Thyroid gland (tissue), 4 donors: ENCODE data around the gene NKX1-1. TPM values are rescaled to one million over a fixed set of nuclear protein-coding genes. Genes with fewer than 3 reads are reported as not detected.

ENCODE experiments used
- DNase-seq, 2 donors: peaks; one replicate each; pipeline ENCODE4 v3.0.0-alpha.2; 2019
- H3K27ac ChIP-seq, 3 donors: fragments of 200-600 bp; sonication (generic); 1 replicate in 2 of 3; 2 replicates in 1 of 3; pipeline ENCODE4 v1.5.1; 2016 to 2019; ENCODE audit warnings: mild to moderate bottlenecking in 1 of 3, moderate library complexity in 1 of 3
- H3K27me3 ChIP-seq: fragments of 200-600 bp; sonication (generic); one replicate; pipeline ENCODE4 v1.5.1; 2019
- H3K36me3 ChIP-seq, 2 donors: fragments of 200-600 bp; sonication (generic); one replicate each; pipeline ENCODE4 v1.5.1; 2016 to 2019
- H3K4me1 ChIP-seq, 2 donors: fragments of 200-600 bp; sonication (generic); one replicate each; pipeline ENCODE4 v1.5.1; 2017 to 2019
- H3K4me3 ChIP-seq, 3 donors: fragments of 200-600 bp; sonication (generic); replicated peaks in 1 of 3; 1 replicate in 2 of 3; 2 replicates in 1 of 3; pipeline ENCODE4 v1.5.1; 2016; ENCODE audit warnings: mild to moderate bottlenecking in 1 of 3
- H3K9me3 ChIP-seq: fragments of 200-600 bp; sonication (generic); one replicate; pipeline ENCODE4 v1.5.1; 2017
- POLR2A ChIP-seq, 2 donors: fragments of 450-650 bp; IDR thresholded peaks; one replicate each; pipeline ENCODE4 v1.6.1; 2017; ENCODE audit warnings: antibody characterized with exemption in 2 of 2, mild to moderate bottlenecking in 2 of 2, moderate library complexity in 1 of 2
- WGBS, 2 donors: methylation state at CpG; one replicate each; pipeline ENCODE4 v1.1.5; 2017; 5-methylcytosine and 5-hydroxymethylcytosine counted together
- intact Hi-C: fragments of 100-400 bp; cut with DNase I; formaldehyde crosslinking; loops from one replicate; pipeline ENCODE4 v1.15.1; 2023
- total RNA-seq, 4 donors: library from RNA; depleted of rRNA; stranded (reverse); fragments of >200 nt; gene quantifications; one replicate each; pipeline ENCODE4 v1.2.3, GENCODE V29; 2016
- TF ChIP-seq, protein P1 (sequence below), 6 experiments: fragments of 200-600 bp in 3 of 6; fragments of 450-650 bp in 3 of 6; sonication (generic) in 3 of 6; IDR thresholded peaks; one replicate each; pipeline ENCODE4 v1.5.1; 2016 to 2019; ENCODE audit warnings: antibody characterized with exemption in 6 of 6, mild to moderate bottlenecking in 2 of 6, inconsistent platforms in 1 of 6, moderate library complexity in 1 of 6

NKX1-1 gene
- total RNA-seq, 4 donors from 2014 or later = not detected

- H3K27ac ChIP-seq = no peak overlapping the region
- WGBS, 2 donors = 4 to 10% methylated on average over 4 to 12 of the region's 90 CpGs
- H3K9me3 ChIP-seq = no peaks in the 10 kb centered on the region
- no peak for DNase-seq
- H3K27me3 ChIP-seq = peaks cover 46% of the 10 kb centered on the region
- intact Hi-C loops = no loop called here
- TF ChIP-seq, protein P1, sequence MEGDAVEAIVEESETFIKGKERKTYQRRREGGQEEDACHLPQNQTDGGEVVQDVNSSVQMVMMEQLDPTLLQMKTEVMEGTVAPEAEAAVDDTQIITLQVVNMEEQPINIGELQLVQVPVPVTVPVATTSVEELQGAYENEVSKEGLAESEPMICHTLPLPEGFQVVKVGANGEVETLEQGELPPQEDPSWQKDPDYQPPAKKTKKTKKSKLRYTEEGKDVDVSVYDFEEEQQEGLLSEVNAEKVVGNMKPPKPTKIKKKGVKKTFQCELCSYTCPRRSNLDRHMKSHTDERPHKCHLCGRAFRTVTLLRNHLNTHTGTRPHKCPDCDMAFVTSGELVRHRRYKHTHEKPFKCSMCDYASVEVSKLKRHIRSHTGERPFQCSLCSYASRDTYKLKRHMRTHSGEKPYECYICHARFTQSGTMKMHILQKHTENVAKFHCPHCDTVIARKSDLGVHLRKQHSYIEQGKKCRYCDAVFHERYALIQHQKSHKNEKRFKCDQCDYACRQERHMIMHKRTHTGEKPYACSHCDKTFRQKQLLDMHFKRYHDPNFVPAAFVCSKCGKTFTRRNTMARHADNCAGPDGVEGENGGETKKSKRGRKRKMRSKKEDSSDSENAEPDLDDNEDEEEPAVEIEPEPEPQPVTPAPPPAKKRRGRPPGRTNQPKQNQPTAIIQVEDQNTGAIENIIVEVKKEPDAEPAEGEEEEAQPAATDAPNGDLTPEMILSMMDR (IDR thresholded peaks at IDR 0.05) = no peak
- no peak for TF ChIP-seq POLR2A (IDR thresholded peaks at IDR 0.05)
- H3K4me3 ChIP-seq = no peak overlapping the region
- peaks cover 0 to 10% of the 10 kb centered on the region in 2 donors for H3K4me1 ChIP-seq
- H3K36me3 ChIP-seq = no peaks in the 10 kb centered on the region
Measured at GRCh38 chr4:1405636-1406393, 427 bp downstream of the NKX1-1 start.

- no peak for TF ChIP-seq POLR2A (IDR thresholded peaks at IDR 0.05)
- TF ChIP-seq, protein P1 (IDR thresholded peaks at IDR 0.05) = no peak
- Histone ChIP-seq H3K4me1 (peaks cover 0 to 10% of the 10 kb centered on the region in 2 donors), H3K9me3 (no peaks in the 10 kb centered on the region), H3K27me3 (peaks cover 46% of the 10 kb centered on the region), H3K4me3 (no peak overlapping the region), H3K36me3 (no peaks in the 10 kb centered on the region), H3K27ac (no peak overlapping the region)
- WGBS, 2 donors = 4 to 5% methylated on average over 20 to 26 of the region's 26 CpGs
- no peak for DNase-seq
- intact Hi-C loops = no loop called here
Measured at GRCh38 chr4:1405254-1405635, 997 bp downstream of the NKX1-1 start.

DNA sequence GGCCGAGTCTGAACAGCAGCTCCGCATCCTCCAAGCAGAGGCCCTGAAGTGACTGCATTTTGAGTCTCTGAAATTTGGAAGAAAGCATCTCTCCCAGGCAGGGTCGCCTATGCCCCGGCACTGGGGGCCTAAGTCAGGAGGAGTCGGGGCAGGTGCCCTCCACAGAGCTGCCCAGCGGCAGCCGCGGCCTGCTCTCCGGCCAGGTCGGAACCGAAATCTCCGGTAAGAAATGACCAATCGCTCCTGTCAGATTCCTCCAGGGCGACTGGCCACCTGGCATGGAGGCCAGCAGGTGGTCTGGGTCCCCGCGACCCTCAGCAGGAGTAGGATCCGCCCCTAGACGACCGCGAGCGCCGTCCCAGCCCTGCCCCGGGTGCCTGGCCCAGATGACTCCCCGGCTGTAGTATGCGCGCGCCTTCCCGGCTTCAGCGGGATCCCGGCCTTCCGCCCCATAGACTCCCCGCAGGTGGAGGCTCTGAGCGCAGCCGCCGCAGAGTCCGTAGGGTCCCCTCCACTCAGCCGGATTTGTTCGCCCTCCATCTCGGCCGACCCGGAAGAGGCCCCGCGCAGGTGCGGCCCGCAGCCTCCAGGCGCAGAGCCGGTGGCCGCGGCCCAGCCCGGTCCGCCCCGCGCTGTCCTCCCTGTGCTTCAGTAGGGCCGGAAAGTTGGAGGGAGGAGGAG lies 1.5 kb downstream of the NKX1-1 start:
- intact Hi-C loops = no loop called here
- no peak for DNase-seq

DNA sequence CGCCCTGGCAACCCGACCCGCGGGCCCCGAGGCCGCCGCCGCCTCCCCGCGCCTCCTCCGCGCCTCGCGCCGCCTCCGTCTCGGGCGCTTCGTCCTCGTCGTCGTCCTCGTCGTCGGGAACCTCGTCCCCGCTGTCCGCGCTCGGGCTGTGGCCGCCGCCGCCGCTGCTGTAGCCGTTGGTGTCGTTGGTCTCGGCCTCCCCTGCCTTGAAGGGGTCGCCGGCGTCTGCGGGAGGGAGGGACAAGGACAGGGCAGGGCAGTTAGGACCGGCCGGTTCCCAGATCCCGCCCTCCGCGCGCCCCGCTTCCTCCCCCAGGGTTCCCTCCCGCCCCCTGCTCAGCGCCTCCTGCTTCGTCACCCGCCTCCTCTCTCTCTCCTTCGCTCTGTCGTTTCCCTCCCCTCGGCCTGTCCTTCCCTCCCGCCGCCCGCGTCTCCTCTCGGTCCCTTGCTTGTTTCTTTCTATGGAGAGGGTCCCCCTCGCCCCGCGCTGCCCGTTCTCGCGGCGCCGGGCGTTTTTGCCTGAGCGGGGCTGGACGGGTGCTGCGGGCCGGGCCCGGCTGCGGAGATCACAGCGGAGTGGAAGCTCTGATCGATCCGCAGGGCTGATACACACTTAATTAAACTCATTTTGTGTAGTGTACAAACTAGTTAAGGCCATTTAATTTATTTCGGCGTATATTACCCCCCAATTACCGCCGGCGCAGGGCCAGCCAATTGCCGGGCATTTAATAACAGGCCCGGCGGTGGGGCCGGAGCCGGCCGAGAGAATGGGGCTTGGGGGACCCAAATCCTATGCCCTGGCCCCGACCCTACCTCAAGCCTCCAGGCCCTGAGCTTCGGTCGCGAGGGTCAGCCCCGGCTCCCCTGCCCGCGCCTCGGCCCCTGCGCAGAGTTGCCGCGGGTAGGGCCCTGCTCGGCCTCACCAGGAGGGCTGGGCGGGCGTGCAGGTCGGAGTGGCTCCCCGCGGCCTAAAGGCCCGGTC lies 2.4 kb downstream of the NKX1-1 start:
- peaks cover 46% of the 10 kb centered on the region for H3K27me3 ChIP-seq
- 4 to 5% methylated on average over 52 to 72 of the region's 107 CpGs for WGBS, 2 donors
- peaks cover 0 to 10% of the 10 kb centered on the region in 2 donors for H3K4me1 ChIP-seq
- no peak overlapping the region for H3K27ac ChIP-seq
- no peaks in the 10 kb centered on the region for H3K36me3 ChIP-seq
- peak overlapping the region in 1 of 3 donors; percentile 6 for H3K4me3 ChIP-seq
- no peak for DNase-seq
- intact Hi-C loops = no loop called here
- no peaks in the 10 kb centered on the region for H3K9me3 ChIP-seq
- no peak for TF ChIP-seq POLR2A (IDR thresholded peaks at IDR 0.05)
- TF ChIP-seq, protein P1 (IDR thresholded peaks at IDR 0.05) = no peak

More for the DNA sequence above, 1.5 kb downstream of the NKX1-1 start:
- WGBS, 2 donors = 0 to 10% methylated on average over 1 to 20 of the region's 54 CpGs
- Histone ChIP-seq H3K4me1 (peaks cover 0 to 10% of the 10 kb centered on the region in 2 donors), H3K9me3 (no peaks in the 10 kb centered on the region), H3K27ac (no peak overlapping the region), H3K36me3 (no peaks in the 10 kb centered on the region), H3K4me3 (no peak overlapping the region), H3K27me3 (peaks cover 46% of the 10 kb centered on the region)
- no peak for TF ChIP-seq POLR2A (IDR thresholded peaks at IDR 0.05)

DNA sequence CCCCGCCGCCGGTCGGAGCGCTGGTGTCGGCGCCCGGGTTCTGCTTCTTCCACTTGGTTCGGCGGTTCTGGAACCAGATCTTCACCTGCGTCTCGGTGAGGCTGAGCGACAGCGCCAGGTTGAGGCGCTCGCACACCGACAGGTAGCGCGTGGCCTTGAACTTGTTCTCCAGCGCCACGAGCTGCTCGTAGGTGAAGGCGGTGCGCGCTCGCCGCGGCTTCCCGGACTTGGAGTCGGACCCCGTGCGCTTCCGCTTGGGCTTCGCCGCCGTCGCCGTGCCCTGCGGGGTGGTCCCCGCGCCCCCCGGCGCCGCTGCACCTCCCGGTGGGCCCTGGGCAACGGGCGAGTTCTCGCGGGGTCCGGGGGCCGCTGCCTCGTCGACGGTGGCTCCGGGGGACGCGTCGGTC lies 3.1 kb downstream of the NKX1-1 start:
- H3K4me3 ChIP-seq = peak overlapping the region in 1 of 3 donors; percentile 6
- H3K4me1 ChIP-seq = peaks cover 0 to 10% of the 10 kb centered on the region in 2 donors
- no peak for DNase-seq
- TF ChIP-seq, protein P1 (IDR thresholded peaks at IDR 0.05) = no peak
- TF ChIP-seq POLR2A (IDR thresholded peaks at IDR 0.05) = no peak
- WGBS, 2 donors = 28% methylated on average over 25 of the region's 58 CpGs; no CpG with 5 or more reads in 1 of the 2 donors
- intact Hi-C loops = no loop called here
- H3K27me3 ChIP-seq = peaks cover 46% of the 10 kb centered on the region
- H3K36me3 ChIP-seq = no peaks in the 10 kb centered on the region
- H3K27ac ChIP-seq = no peak overlapping the region
- no peaks in the 10 kb centered on the region for H3K9me3 ChIP-seq
